B cell (primary cell): ENCODE results near the gene SPIB.

Source experiments
- EZH2 ChIP-seq: IDR thresholded peaks from 2 replicates; pipeline ENCODE4 v1.6.1; 2012; ENCODE audit warnings: borderline replicate concordance, low read depth, mild to moderate bottlenecking, moderate library complexity, low read length; ENCODE audit not compliant: insufficient read depth, poor library complexity, severe bottlenecking
- TF ChIP-seq, protein P1 (sequence below): fragments of 200-600 bp; IDR thresholded peaks from one replicate; pipeline ENCODE4 v1.8.0; 2022; ENCODE audit warnings: antibody characterized with exemption, mild to moderate bottlenecking

GRCh38 chr19:50399368-50399745, 19.4 kb upstream of the SPIB start:
- TF ChIP-seq, protein P1, sequence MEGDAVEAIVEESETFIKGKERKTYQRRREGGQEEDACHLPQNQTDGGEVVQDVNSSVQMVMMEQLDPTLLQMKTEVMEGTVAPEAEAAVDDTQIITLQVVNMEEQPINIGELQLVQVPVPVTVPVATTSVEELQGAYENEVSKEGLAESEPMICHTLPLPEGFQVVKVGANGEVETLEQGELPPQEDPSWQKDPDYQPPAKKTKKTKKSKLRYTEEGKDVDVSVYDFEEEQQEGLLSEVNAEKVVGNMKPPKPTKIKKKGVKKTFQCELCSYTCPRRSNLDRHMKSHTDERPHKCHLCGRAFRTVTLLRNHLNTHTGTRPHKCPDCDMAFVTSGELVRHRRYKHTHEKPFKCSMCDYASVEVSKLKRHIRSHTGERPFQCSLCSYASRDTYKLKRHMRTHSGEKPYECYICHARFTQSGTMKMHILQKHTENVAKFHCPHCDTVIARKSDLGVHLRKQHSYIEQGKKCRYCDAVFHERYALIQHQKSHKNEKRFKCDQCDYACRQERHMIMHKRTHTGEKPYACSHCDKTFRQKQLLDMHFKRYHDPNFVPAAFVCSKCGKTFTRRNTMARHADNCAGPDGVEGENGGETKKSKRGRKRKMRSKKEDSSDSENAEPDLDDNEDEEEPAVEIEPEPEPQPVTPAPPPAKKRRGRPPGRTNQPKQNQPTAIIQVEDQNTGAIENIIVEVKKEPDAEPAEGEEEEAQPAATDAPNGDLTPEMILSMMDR: no peak
- no peak for TF ChIP-seq EZH2
